GM21619 (cell line): ENCODE data around the gene GTPBP1.

Source experiments
- ATAC-seq: cut with Tn5 transposase; IDR thresholded peaks from one replicate; pipeline ENCODE4 v1.9.1; 2021; ENCODE audit not compliant: unreplicated experiment

Gene GTPBP1

DNA sequence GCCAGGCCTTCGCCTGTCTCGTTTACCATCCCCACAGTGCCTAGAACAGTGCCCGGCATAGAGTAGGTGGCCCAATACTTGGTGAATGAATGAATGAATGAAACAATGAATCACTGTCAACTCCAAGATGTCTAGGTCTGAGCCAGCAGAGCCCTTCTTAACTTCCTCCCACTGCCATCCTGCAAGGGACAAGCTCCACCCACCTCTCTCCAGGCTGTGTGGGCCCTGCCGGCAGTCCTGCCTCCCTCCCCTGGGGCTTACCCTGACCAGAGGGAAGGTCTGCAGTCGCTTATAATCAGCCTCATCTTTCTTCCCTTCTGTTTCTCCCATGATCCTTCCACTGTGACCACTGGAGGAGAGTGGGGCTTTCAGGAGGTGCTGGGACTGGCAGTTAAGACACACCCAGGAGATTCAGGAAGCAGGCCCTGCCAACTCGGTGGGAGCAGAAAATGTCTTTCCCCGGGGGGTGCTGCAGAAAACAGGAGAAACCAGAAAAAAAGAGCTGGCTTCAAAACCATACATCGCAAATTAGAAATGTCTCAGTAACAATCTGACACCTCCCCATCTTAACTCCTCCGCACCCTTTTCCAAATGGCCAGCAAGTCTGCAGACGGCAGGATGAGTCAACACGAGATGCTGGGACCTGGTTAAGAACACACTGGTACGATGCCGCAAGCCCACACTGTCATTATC is 76.8 kb downstream of the GTPBP1 start:
- no peak for ATAC-seq
